Stimulated activated CD4-positive, alpha-beta T cell treated with anti-CD3 and anti-CD28 coated beads, Interleukin-15, amount 100 ng/mL, for 24 hours (primary cell): ENCODE measurements around the gene SERPINA4.
"Not testable (repeated sequence)": the region's sequence is repeated elsewhere in the genome, so short reads cannot be mapped to it uniquely, and the experiment has no call there.

Source experiments
- DNase-seq: peaks from one replicate; pipeline ENCODE4 v3.0.0-alpha.2; 2020

Gene SERPINA4

GRCh38 chr14:94594441-94594840 is 33.2 kb downstream of the SERPINA4 start:
- DNase-seq, result no peak

GRCh38 chr14:94595912-94596311 is 34.7 kb downstream of the SERPINA4 start:
- no peak for DNase-seq

DNA sequence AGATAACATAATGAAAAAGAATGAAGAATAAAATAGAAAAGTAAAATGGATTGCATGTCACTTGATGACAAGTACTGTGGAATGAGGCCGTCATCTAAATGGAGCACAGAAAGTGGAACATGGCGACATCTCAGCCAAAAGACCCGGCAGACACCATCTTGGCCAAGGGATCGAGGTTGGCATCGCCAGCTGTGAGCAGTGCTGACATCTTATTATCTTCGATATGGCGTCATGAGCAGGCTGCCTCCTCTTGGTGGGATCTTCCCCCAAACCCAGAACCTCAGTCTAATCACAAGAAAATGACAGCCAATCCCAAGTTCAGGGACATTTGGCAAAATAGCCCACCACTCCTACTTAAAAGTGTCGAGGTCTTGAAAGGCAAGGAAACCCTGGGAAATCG is 35.1 kb downstream of the SERPINA4 start:
- no peak for DNase-seq

- no peak for DNase-seq
These were observed 36.5 kb downstream of the SERPINA4 start for GRCh38 chr14:94597788-94598187.

DNA sequence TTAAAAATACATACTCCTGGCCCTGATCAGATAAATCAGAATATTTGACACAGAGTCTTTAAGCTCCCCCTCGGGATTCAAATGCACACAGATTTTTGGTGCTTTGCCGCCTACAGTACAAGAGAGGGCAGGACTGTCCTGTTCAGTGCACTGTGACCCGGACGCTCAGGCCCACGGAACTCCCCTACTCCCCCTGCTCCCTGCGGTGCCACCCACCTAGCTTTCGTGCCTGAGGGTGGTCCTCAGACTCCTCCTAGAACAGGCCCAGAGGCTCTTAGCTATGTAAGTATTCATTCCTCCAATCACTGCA is 37.2 kb downstream of the SERPINA4 start:
- DNase-seq, result no peak

GRCh38 chr14:94598816-94599655 is 37.8 kb downstream of the SERPINA4 start:
- DNase-seq, result no peak

- no peak for DNase-seq
These were observed 38.4 kb downstream of the SERPINA4 start for GRCh38 chr14:94599656-94600004.

GRCh38 chr14:94600148-94600545 is 38.9 kb downstream of the SERPINA4 start:
- DNase-seq, result no peak

DNA sequence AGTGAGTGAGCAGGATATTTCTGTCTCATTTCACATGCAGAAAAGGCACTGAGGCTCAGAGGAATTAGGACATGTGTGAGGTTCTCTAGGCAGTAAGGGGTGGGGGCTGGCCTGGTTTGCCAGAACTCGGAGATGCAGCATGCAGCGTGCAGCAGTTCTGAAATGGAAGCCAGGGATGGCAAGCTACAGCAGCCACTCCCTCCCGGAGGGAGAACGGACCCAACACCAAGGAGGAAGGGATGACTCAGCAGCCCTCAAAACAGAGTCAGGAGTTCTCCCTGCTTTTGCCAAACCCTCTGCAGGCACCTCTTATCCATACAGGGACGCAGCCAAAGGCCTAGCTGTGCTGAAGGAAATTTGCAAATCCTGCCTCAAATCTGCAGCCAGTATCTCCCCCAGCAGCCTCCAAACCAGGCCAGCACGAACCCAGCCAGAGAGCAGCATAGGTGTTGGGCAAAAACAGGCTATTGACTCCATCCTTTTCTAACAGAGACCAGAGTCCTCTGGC is 40.7 kb downstream of the SERPINA4 start:
- DNase-seq, result no peak

DNA sequence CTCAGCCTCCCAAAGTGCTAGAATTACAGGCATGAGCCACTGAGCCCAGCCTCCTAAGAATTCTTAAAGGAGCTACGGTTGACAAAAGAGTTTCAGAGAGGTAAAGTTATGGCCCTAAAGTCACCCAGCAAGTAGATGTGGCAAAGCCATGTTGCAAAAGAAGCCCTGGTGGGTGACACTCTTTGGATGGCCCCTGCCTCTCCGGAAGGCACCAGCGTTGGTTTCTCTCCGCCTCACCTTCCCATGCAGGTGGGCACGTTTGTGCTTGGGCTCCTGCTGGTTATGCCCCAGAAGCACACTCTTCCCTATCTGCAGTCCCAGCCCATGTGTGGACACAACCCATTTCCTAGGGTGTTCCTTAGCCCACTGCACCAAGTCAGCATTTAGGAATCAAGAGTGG is 41.5 kb downstream of the SERPINA4 start:
- no peak for DNase-seq

DNA sequence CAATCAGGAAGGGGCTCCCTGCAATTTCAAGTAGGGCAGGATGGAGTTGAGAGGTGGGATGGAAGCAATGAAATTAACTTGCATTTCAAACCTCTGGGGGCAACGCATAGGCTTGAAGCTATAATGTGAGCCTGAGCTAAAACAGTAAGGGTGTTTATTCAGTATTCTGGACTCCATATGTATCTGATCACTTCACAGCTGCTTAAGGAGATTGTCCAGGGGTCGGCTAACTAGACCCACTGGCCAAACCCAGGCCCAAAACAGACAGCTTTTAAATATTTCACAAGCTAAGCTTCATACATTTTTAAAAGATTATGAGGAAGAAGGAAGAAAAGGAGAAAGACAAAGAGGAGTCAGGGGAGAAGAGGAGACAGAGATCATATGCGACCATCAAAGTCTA is 44.1 kb downstream of the SERPINA4 start:
- DNase-seq, result no peak

GRCh38 chr14:94608966-94609365 is 47.7 kb downstream of the SERPINA4 start:
- not testable (repeated sequence) for DNase-seq

GRCh38 chr14:94611179-94611578 is 49.9 kb downstream of the SERPINA4 start:
- no peak for DNase-seq

DNA sequence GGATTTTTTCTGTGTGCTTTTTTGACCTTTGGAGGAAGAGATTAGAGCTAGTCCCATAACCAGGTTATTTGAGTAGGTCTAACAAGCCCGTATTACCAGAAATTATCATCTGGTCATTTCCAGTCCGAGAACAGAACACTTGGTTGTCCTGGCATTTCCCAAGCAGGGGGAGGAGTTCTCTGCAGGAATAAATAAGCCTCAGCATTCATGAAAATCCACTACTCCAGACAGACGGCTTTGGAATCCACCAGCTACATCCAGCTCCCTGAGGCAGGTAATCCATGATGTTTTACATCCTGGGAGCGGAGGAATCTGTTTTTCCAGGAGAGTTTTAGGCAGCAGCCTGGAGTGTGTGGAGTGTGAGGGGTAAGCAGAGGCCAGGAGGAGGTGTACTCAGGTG is 50.9 kb downstream of the SERPINA4 start, which contains the start of gene SERPINA3:
TSS of gene SERPINA3 (plus strand) at position 218 of the 400 bp plus-strand sequence. CDS start 2,051 bp downstream, outside the sequence.
- DNase-seq, result no peak

GRCh38 chr14:94612580-94613554 is 51.6 kb downstream of the SERPINA4 start:
- no peak for DNase-seq

- DNase-seq, result no peak
These were observed 52.7 kb downstream of the SERPINA4 start for GRCh38 chr14:94613720-94614644.

- DNase-seq, result no peak
These were observed 53.6 kb downstream of the SERPINA4 start for GRCh38 chr14:94614802-94615201.

DNA sequence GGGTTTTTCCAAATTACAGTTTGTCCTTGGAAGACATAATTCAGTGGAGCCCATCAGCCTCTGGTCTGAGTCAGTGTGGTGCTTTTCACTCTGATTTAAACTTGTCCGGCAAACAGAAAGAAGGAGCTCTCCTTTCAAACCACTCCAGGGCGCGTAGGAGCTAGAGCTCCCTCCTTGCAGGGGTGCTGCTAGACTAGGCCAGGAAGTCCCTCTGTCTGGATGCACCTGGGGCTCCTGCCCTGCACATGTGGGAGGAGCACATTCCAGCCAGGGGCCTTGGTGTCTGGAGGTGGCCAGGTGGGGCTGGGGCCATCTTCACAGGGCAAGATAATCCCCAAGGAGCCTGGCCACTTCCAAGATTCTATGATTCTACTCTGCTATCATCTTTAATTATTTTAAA is 54.0 kb downstream of the SERPINA4 start:
- no peak for DNase-seq

DNA sequence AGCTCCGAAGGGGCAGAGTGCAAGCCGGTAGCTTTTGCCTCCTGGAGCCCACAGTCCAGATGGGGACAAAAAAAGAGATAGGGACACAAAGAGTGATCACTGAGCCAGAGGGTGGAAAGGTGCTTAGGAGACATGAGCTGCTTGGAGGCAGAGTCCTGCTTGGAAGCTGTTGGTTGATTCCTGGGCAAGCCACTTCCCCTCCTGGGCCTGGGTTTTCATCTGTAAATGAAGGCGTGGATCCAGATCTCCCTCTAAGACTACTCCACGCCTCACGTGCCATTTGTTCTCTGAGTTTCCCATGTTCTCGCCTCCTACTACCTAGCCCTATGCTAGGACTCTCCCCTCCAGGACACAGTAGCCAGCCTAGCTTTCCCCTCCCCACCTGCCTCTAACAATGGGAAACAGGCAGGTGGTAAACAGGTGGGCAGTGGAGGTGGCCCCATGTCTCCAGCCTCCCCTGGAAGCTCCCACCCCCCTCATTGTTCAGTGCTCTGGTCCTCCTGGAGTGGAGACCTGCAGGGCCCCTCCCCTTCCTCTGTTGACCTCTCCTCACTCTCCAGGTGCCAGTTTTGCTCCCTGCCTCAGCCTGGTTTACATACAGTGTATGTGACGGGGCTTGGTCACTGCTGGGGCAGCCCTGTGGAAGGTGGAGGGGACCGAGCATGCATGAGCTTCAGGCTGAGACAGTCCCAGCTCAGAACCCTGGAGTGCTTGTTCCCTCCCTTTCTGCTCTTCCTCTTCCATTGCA is 54.8 kb downstream of the SERPINA4 start:
- DNase-seq, result no peak

GRCh38 chr14:94617366-94617941 is 56.2 kb downstream of the SERPINA4 start:
- DNase-seq, result no peak
